Fibroblast of skin of left biceps (primary cell): ENCODE data around the gene CRYGS.

Experiments used
- DNase-seq, 2 experiments: peaks; one replicate each; pipeline ENCODE4 v3.0.0-alpha.2; 2013; ENCODE audit warnings: low read depth in 2 of 2

The CRYGS gene

GRCh38 chr3:186493525-186494255 is 50.5 kb downstream of the CRYGS start:
- no peak for DNase-seq

GRCh38 chr3:186492385-186492984 is 51.7 kb downstream of the CRYGS start:
- no peak for DNase-seq

- no peak for DNase-seq
Observed at GRCh38 chr3:186489507-186489906, 54.7 kb downstream of the CRYGS start.
